ENCODE measurements around the gene CORO7.

- no peak for TF ChIP-seq RCOR1 (IDR thresholded peaks at IDR 0.05; ENCODE audit: low read length)
- no peak for TF ChIP-seq CTCF (IDR thresholded peaks at IDR 0.05)
- no peak for TF ChIP-seq REST (IDR thresholded peaks at IDR 0.05; ENCODE audit: low read depth, low read length)
- no peak for TF ChIP-seq GATA2 (CRISPR knock-in tag; IDR thresholded peaks at IDR 0.05)
- no peak for TF ChIP-seq EP300 (IDR thresholded peaks at IDR 0.05; ENCODE audit: borderline replicate concordance in 1 of 2, low read depth in 1 of 2, low read length in 1 of 2)
- no peak for TF ChIP-seq ZBTB33 (IDR thresholded peaks at IDR 0.05; ENCODE audit: borderline replicate concordance, low read depth)
- no peak for TF ChIP-seq TAF1 (IDR thresholded peaks at IDR 0.05; ENCODE audit: borderline replicate concordance, low read depth, low read length)
Measured at GRCh38 chr16:4381935-4382794, 34.2 kb downstream of the CORO7 start.

Measured in SK-N-SH (cell line).